ENCODE results near the gene ANXA4. TPM values are rescaled to one million over a fixed set of nuclear protein-coding genes. Genes with fewer than 3 reads are reported as not detected.

Gene ANXA4
- total RNA-seq, result 26.7 and 33.1 TPM in 2 replicates

DNA sequence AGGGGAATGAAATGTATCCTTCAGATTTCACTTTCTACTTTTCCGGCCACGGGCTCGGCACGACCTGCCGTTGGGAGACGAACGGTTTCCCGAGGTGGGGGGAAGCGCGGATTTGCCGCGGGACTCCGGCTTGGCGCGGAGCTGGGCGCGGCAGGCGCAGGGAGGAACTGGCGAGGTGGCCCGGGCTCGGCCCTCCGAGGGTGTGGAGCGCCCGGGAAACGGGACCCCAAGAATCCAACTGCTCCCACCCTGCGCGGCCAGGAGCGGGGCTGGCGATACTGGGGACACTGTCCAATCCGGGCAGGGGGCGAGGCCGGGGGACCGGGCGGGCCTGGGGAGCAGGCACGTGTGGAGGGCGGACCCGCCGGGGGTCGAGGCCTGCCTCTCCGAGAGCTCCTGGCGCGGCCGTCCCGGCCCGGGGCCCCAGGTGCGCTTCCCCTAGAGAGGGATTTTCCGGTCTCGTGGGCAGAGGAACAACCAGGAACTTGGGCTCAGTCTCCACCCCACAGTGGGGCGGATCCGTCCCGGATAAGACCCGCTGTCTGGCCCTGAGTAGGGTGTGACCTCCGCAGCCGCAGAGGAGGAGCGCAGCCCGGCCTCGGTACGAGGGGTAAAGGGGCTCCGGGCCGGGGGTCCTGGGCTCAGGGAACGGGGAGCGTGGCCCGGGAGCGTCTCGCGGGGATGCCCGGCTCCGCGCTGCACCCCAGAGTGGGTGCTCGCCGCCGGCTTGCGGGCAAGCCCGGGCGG, at the start of gene ANXA4:
Gene ANXA4, plus strand, starts transcription at position 560 of the 747 bp plus-strand sequence. CDS start 39,432 bp downstream, outside the sequence.

GRCh38 chr2:69829256-69830044, 87.5 kb downstream of the ANXA4 start, which contains the start of gene GMCL1:
Gene GMCL1 (plus strand): TSS chr2:69829660. CDS start chr2:69829893, 233 bp downstream.

Other genes starting within 250 kb of the ANXA4 start
- 30.3 and 38.6 TPM in 2 replicates for gene AAK1, start 98.4 kb upstream of the ANXA4 start, total RNA-seq
- 7.0 and 7.9 TPM in 2 replicates for gene GMCL1, start 87.5 kb downstream of the ANXA4 start, total RNA-seq
- gene SNRNP27, start 151.8 kb downstream of the ANXA4 start, total RNA-seq, result 51.0 and 53.9 TPM in 2 replicates
- gene MXD1, start 173.0 kb downstream of the ANXA4 start, total RNA-seq, result 5.2 and 5.6 TPM in 2 replicates
- 0.26 and 3.4 TPM in 2 replicates for gene ASPRV1, start 219.5 kb downstream of the ANXA4 start, total RNA-seq

All from epithelial cell of alveolus of lung (primary cell).